Prostate gland (tissue), 2 donors: ENCODE results near the gene SMLR1.

ENCODE experiments used
- POLR2A ChIP-seq: fragments of 450-650 bp; IDR thresholded peaks from one replicate; pipeline ENCODE4 v1.6.1; 2016; ENCODE audit warnings: antibody characterized with exemption, mild to moderate bottlenecking
- TF ChIP-seq, protein P1 (sequence below), 4 experiments: fragments of 200-600 bp in 2 of 4; fragments of 450-650 bp in 2 of 4; sonication (generic) in 2 of 4; IDR thresholded peaks; 1 replicate in 3 of 4; 2 replicates in 1 of 4; pipeline ENCODE4 v1.5.1; 2016 to 2019; ENCODE audit warnings: antibody characterized with exemption in 4 of 4, mild to moderate bottlenecking in 2 of 4, moderate library complexity in 2 of 4

DNA sequence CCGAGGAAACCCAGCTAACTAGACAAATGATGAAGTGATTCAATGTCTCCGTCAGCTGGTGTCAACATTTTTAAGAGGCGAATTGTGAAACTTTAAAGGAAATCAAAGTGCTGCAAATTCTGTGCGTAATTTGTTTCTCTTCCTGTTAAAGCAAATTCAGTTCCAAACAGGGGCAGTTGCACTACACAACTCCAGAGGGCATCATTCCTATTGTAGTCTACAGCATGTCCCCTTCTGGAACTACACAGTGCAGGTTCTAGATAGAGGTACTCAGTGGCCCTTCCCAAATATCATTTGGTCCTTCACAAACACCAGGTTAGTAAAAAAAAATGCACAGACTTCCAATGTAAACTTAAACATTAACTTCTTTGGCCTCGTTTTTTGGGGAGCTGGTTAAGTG lies 38.3 kb upstream of the SMLR1 start:
- TF ChIP-seq, protein P1, sequence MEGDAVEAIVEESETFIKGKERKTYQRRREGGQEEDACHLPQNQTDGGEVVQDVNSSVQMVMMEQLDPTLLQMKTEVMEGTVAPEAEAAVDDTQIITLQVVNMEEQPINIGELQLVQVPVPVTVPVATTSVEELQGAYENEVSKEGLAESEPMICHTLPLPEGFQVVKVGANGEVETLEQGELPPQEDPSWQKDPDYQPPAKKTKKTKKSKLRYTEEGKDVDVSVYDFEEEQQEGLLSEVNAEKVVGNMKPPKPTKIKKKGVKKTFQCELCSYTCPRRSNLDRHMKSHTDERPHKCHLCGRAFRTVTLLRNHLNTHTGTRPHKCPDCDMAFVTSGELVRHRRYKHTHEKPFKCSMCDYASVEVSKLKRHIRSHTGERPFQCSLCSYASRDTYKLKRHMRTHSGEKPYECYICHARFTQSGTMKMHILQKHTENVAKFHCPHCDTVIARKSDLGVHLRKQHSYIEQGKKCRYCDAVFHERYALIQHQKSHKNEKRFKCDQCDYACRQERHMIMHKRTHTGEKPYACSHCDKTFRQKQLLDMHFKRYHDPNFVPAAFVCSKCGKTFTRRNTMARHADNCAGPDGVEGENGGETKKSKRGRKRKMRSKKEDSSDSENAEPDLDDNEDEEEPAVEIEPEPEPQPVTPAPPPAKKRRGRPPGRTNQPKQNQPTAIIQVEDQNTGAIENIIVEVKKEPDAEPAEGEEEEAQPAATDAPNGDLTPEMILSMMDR (IDR thresholded peaks at IDR 0.05) = no peak
- no peak for TF ChIP-seq POLR2A
